GM12891 (cell line): ENCODE results near the gene PDZRN4.

Experiments used
- PAX5 ChIP-seq: IDR thresholded peaks from 2 replicates; pipeline ENCODE4 v1.6.1; 2011; ENCODE audit warnings: low read length, moderate library complexity, mild to moderate bottlenecking; ENCODE audit not compliant: insufficient read depth, severe bottlenecking
- POLR2A ChIP-seq: IDR thresholded peaks from 2 replicates; pipeline ENCODE4 v1.6.1; 2011; ENCODE audit warnings: low read depth, low read length, control low read depth
- POLR2AphosphoS5 ChIP-seq: IDR thresholded peaks from 2 replicates; pipeline ENCODE4 v1.6.1; 2011; ENCODE audit warnings: low read depth, low read length, control low read depth
- SPI1 ChIP-seq: IDR thresholded peaks from 2 replicates; pipeline ENCODE4 v1.6.1; 2011; ENCODE audit warnings: low read depth, low read length, control low read depth
- TAF1 ChIP-seq: IDR thresholded peaks from 2 replicates; pipeline ENCODE4 v1.6.1; 2011; ENCODE audit warnings: low read depth, low read length, control low read depth

GRCh38 chr12:41288142-41288811 is 100.2 kb downstream of the PDZRN4 start:
- TF ChIP-seq POLR2A (no peak), POLR2AphosphoS5 (no peak), SPI1 (no peak), TAF1 (no peak), PAX5 (no peak)
